DOHH2 (cell line): ENCODE results near the gene TNPO2.

Experiments
- H3F3A ChIP-seq: fragments of 200-600 bp; sonication (generic), shearing (Covaris generic); 2 replicates; pipeline ENCODE4 v1.6.0; 2016; ENCODE audit warnings: antibody characterized with exemption, mild to moderate bottlenecking; ENCODE audit not compliant: control insufficient read depth, insufficient read depth
- H3K27ac ChIP-seq: fragments of 200-600 bp; sonication (generic); 2 replicates; pipeline ENCODE4 v1.5.1; 2014; ENCODE audit warnings: low read depth, mild to moderate bottlenecking, low read length, moderate library complexity
- H3K27me3 ChIP-seq: fragments of 200-600 bp; sonication (generic); 2 replicates; pipeline ENCODE4 v1.6.1; 2014; ENCODE audit warnings: mild to moderate bottlenecking, low read length, mixed read lengths; ENCODE audit not compliant: control insufficient read depth
- H3K36me3 ChIP-seq: fragments of 200-600 bp; sonication (generic); 2 replicates; pipeline ENCODE4 v1.6.1; 2014; ENCODE audit warnings: mild to moderate bottlenecking, low read length, moderate library complexity, mixed read lengths; ENCODE audit not compliant: control insufficient read depth
- H3K4me1 ChIP-seq: fragments of 200-600 bp; sonication (generic); 2 replicates; pipeline ENCODE4 v1.6.1; 2014; ENCODE audit warnings: mild to moderate bottlenecking, low read length, mixed read lengths; ENCODE audit not compliant: control insufficient read depth
- H3K4me2 ChIP-seq: fragments of 200-600 bp; sonication (generic); 2 replicates; pipeline ENCODE4 v1.6.0; 2014; ENCODE audit warnings: mild to moderate bottlenecking, low read length, moderate library complexity
- H3K4me3 ChIP-seq: fragments of 200-600 bp; sonication (generic); 2 replicates; pipeline ENCODE4 v1.5.1; 2014; ENCODE audit warnings: mild to moderate bottlenecking, low read length, mixed read lengths
- H3K79me2 ChIP-seq: fragments of 200-600 bp; sonication (generic); 2 replicates; pipeline ENCODE4 v1.6.1; 2014; ENCODE audit warnings: mild to moderate bottlenecking, low read length, mixed read lengths; ENCODE audit not compliant: control insufficient read depth
- H3K9me2 ChIP-seq: fragments of 200-600 bp; sonication (generic); replicated peaks from 2 replicates; pipeline ENCODE4 v1.6.1; 2014; ENCODE audit warnings: mild to moderate bottlenecking, low read length, mixed read lengths; ENCODE audit not compliant: control insufficient read depth
- H3K9me3 ChIP-seq: fragments of 200-600 bp; sonication (generic); 2 replicates; pipeline ENCODE4 v1.6.1; 2014; ENCODE audit warnings: antibody characterized with exemption, low read length, mixed read lengths; ENCODE audit not compliant: control insufficient read depth, insufficient read depth
- H4K20me1 ChIP-seq: fragments of 200-600 bp; sonication (generic); 2 replicates; pipeline ENCODE4 v1.6.0; 2014; ENCODE audit warnings: low read depth, mild to moderate bottlenecking, antibody characterized with exemption, low read length, moderate library complexity; ENCODE audit not compliant: control insufficient read depth, insufficient read depth
- EZH2phosphoT487 ChIP-seq: fragments of 200-600 bp; sonication (generic); IDR thresholded peaks from 2 replicates; pipeline ENCODE4 v1.6.1; 2017; ENCODE audit warnings: borderline replicate concordance, mild to moderate bottlenecking, antibody characterized with exemption, low read length, moderate library complexity, mixed read lengths
- TF ChIP-seq, protein P1 (sequence below): fragments of 200-600 bp; sonication (generic); IDR thresholded peaks from one replicate; pipeline ENCODE4 v1.5.1; 2014; ENCODE audit warnings: antibody characterized with exemption, mild to moderate bottlenecking, low read depth, low read length; ENCODE audit not compliant: poor library complexity, severe bottlenecking

The TNPO2 gene

DNA sequence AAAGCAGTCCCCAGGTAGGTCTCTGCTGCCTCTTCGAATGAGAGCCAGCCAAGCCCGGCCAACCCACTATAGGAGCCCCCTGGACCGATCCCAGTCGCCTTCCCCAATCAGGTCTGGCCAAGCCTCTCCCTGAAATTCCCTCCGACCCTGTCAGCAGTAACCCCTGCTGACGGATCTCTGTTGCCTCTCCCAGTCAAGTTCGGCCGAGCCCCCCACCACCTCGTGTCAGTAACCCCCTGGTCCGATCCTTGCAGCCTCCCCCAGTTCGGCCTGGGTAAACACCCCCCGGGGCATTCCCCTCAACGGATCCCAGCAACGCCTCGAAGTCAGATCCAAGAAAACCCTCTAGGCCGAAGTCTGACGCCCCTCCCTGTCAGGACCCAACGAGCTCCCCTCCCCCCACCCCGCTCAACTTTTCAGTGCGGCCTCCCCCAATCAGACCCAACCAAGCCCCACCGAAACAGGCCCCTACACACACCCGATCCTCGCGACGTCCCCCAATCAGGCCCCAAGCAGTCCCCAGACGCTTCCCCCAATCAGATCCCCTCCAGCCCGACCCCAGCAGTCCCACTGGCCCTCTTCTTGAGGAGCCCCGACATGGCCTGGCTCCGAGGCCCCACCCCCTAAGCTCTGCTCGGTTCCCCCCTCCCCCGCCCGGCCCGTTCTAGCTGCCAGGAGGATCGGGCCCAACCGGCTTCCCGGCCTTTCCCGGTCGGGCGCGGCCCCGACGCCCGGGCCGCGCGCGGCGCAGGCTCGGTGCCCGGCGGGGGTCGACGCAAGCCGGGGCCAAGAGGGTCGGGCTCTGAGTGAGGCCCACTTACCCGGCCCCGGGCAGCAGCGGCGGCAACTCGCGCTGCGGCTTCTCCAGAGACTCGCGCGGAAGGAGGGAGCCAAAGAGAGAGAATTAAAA, 1.8 kb downstream of the TNPO2 start:
- H3F3A ChIP-seq = peaks cover 9% of the 10 kb centered on the region
- H3K36me3 ChIP-seq = peaks cover 63% of the 10 kb centered on the region
- H4K20me1 ChIP-seq = peaks cover 14% of the 10 kb centered on the region; the same call in 1 of the 2 replicates
- H3K4me2 ChIP-seq = peak overlapping the region; percentile 98
- TF ChIP-seq, protein P1, sequence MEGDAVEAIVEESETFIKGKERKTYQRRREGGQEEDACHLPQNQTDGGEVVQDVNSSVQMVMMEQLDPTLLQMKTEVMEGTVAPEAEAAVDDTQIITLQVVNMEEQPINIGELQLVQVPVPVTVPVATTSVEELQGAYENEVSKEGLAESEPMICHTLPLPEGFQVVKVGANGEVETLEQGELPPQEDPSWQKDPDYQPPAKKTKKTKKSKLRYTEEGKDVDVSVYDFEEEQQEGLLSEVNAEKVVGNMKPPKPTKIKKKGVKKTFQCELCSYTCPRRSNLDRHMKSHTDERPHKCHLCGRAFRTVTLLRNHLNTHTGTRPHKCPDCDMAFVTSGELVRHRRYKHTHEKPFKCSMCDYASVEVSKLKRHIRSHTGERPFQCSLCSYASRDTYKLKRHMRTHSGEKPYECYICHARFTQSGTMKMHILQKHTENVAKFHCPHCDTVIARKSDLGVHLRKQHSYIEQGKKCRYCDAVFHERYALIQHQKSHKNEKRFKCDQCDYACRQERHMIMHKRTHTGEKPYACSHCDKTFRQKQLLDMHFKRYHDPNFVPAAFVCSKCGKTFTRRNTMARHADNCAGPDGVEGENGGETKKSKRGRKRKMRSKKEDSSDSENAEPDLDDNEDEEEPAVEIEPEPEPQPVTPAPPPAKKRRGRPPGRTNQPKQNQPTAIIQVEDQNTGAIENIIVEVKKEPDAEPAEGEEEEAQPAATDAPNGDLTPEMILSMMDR = no peak
- no peak for TF ChIP-seq EZH2phosphoT487
- H3K9me2 ChIP-seq = no peaks in the 10 kb centered on the region
- H3K27ac ChIP-seq = peak overlapping the region; percentile 78
- H3K4me3 ChIP-seq = peak overlapping the region; percentile 96
- peaks cover 80% of the 10 kb centered on the region for H3K79me2 ChIP-seq
- H3K9me3 ChIP-seq = no peaks in the 10 kb centered on the region
- no peaks in the 10 kb centered on the region for H3K27me3 ChIP-seq
- H3K4me1 ChIP-seq = peaks cover 32% of the 10 kb centered on the region

DNA sequence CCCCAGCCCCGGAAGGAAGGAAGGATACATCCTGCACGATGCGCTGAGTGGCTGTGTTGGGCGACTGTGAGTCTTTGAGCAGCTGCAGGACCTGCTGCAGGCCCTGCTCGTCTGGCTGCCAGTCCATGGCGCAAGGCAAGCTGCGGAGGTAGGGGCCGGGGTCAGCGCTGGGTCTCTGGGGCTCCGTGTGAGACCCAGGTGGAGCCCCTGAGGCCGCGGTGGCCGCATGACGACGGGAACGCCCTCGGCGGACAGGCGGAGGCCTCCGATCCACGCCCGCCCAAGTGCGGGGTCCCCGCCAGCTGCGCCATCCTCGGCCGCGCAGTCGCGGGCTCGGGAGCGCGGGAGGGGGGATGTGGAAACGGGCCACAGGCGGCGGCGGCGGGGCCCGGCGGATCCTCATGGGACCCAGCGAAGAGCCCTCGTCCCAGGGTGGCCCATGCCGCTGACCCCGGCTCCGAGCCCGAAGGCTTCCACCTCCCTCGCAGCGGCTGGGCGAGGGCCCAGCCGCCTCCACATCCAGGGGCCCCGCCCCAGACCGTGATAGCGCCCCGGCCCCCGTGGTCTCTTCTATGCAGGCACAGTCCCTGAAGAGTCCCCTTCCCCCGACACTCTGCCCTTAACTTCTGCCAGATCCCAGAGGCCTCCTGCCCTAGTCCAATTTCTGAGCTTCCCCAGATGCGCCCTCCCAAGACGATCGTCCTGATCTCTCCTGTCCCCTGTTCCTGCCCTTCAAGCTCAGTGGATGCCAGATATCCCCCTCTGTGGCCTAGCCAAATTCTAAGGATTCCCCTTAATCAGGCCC, 2.7 kb downstream of the TNPO2 start:
- Histone ChIP-seq H3K79me2 (peaks cover 85% of the 10 kb centered on the region), H3K4me2 (peak overlapping the region; percentile 98), H3K9me3 (no peaks in the 10 kb centered on the region), H4K20me1 (peaks cover 14% of the 10 kb centered on the region; the same call in 1 of the 2 replicates), H3K4me3 (peak overlapping the region; percentile 96), H3K27me3 (no peaks in the 10 kb centered on the region), H3K27ac (peak overlapping the region; percentile 78), H3K4me1 (peaks cover 23% of the 10 kb centered on the region), H3K36me3 (peaks cover 66% of the 10 kb centered on the region), H3F3A (peaks cover 3% of the 10 kb centered on the region; the same call in 1 of the 2 replicates), H3K9me2 (no peaks in the 10 kb centered on the region)
- TF ChIP-seq, protein P1 = no peak
- TF ChIP-seq EZH2phosphoT487 = no peak

DNA sequence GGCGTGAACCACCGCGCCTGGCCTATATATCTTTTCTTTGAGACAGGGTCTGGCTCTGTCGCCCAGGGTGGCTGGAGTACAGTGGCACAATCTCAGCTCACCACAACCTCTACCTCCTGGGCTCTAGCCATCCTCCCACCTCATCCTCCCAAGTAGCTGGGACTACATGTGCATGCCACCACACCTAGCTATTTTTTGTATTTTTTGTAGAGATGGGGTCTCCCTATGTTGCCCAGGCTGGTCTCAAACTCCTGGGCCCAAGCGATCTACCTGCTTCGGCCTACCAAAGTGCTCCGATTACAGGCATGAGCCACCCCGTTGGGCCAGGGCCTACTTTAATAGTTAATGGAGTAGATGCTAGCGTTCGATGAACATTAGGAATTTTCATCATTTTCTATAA, 3.4 kb downstream of the TNPO2 start:
- Histone ChIP-seq H3K9me2 (no peaks in the 10 kb centered on the region), H3K4me1 (peaks cover 16% of the 10 kb centered on the region), H4K20me1 (peaks cover 14% of the 10 kb centered on the region; the same call in 1 of the 2 replicates), H3K4me2 (peak overlapping the region; percentile 98), H3K36me3 (peaks cover 74% of the 10 kb centered on the region), H3F3A (peaks cover 3% of the 10 kb centered on the region; the same call in 1 of the 2 replicates), H3K27ac (no peak overlapping the region), H3K4me3 (peak overlapping the region; percentile 96), H3K9me3 (no peaks in the 10 kb centered on the region), H3K27me3 (no peaks in the 10 kb centered on the region), H3K79me2 (peaks cover 89% of the 10 kb centered on the region)
- TF ChIP-seq, protein P1 = no peak
- TF ChIP-seq EZH2phosphoT487 = no peak
